ENCODE results near the gene C21orf58.

Gene C21orf58

DNA sequence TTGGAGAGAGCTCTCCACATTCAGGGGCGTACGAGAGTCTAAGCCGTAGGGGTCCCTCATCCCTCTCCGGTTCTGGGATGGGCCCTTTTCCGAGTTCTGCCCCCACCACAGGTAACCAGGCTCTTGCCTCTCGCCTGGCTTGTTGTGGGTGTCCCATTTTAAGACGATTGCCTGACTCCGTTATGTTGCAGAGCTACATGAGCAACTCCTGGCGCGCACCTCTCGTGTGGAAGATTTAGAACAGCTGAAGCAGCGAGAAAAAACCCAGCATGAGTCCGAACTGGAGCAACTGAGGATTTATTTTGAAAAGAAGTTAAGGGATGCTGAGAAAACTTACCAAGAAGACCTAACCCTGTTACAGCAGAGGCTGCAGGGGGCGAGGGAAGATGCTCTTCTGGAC is 29.2 kb upstream of the C21orf58 start:
- Histone ChIP-seq H3K9me3 (ENCODE audit: control insufficient read depth, insufficient read depth, low read length) (no peaks in the 10 kb centered on the region), H3K4me3 (ENCODE audit: low read length) (no peak overlapping the region), H3K36me3 (ENCODE audit: control insufficient read depth, insufficient read depth, low read length) (peaks cover 54% of the 10 kb centered on the region), H3K4me1 (ENCODE audit: control insufficient read depth, insufficient read depth, low read length) (no peaks in the 10 kb centered on the region; the same call in 1 of the 2 replicates), H3K27me3 (ENCODE audit: control insufficient read depth, insufficient read depth, low read length) (no peaks in the 10 kb centered on the region), H3K27ac (ENCODE audit: low read length) (no peak overlapping the region)
- no peak for DNase-seq (ENCODE audit: low read depth, low spot score)
- no CpG with 5 or more reads among the region's 14 CpGs for WGBS (ENCODE audit: insufficient coverage, insufficient read length)

DNA sequence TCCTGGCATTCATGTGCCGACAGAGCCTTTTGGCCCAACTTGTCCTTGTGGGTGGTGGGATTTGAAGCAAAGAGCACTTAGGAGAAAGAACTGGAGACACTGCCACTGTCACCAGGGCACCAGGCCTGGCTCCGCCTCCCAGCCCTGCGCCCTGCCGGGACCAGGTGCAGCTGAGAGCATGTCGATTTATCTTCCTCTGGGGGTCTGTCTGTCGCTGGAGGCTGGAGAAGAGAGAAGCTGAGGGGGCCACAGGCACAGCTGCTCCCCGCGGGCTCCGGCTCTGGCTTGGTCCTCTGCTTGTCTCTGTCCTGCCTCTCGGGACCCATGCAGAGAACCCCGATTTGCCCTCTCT is 28.5 kb upstream of the C21orf58 start:
- H3K4me1 ChIP-seq (ENCODE audit: control insufficient read depth, insufficient read depth, low read length) = no peaks in the 10 kb centered on the region; the same call in 1 of the 2 replicates
- no CpG with 5 or more reads among the region's 11 CpGs for WGBS (ENCODE audit: insufficient coverage, insufficient read length)
- no peak overlapping the region for H3K4me3 ChIP-seq (ENCODE audit: low read length)
- H3K9me3 ChIP-seq (ENCODE audit: control insufficient read depth, insufficient read depth, low read length) = no peaks in the 10 kb centered on the region
- no peak overlapping the region for H3K27ac ChIP-seq (ENCODE audit: low read length)
- DNase-seq (ENCODE audit: low read depth, low spot score) = no peak
- H3K36me3 ChIP-seq (ENCODE audit: control insufficient read depth, insufficient read depth, low read length) = peaks cover 56% of the 10 kb centered on the region
- H3K27me3 ChIP-seq (ENCODE audit: control insufficient read depth, insufficient read depth, low read length) = no peaks in the 10 kb centered on the region

DNA sequence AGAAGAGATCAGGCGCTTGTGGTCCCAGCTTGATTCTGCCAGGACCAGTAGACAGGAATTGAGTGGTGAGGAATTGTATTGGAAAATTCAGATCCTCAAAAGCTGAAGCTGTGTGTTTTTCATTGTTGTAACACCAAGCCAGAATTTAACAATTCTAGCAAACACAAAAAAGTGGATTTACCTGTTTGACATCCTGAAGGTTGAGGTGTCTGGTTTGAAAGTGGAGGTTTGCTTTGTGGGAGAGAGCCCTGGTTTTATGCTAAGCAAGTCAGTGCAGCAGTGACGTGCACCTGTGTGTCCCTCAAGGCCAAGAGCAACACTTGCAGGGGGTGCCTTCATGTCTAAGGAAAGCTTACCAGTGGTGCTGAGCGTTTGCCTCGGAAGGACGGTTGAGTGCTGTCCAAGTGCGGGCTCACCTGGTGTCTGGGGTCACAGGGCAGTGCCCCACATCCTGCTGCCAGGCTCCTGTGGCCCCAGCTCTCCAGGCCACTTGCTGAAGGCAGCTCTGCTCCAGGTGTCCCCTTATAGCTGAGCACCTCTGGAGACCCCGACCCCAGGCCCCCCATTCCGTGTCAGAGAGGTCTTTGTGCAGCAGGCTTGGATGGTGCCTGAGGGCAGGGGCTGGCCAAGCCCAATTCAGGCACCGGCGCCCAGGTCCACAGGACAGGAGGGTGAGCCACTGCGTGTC is 27.9 kb upstream of the C21orf58 start:
- Histone ChIP-seq H3K4me3 (ENCODE audit: low read length) (no peak overlapping the region), H3K9me3 (ENCODE audit: control insufficient read depth, insufficient read depth, low read length) (no peaks in the 10 kb centered on the region), H3K27me3 (ENCODE audit: control insufficient read depth, insufficient read depth, low read length) (no peaks in the 10 kb centered on the region), H3K27ac (ENCODE audit: low read length) (no peak overlapping the region), H3K36me3 (ENCODE audit: control insufficient read depth, insufficient read depth, low read length) (peaks cover 56% of the 10 kb centered on the region), H3K4me1 (ENCODE audit: control insufficient read depth, insufficient read depth, low read length) (no peaks in the 10 kb centered on the region; the same call in 1 of the 2 replicates)
- no CpG with 5 or more reads among the region's 11 CpGs for WGBS (ENCODE audit: insufficient coverage, insufficient read length)
- no peak for DNase-seq (ENCODE audit: low read depth, low spot score)

DNA sequence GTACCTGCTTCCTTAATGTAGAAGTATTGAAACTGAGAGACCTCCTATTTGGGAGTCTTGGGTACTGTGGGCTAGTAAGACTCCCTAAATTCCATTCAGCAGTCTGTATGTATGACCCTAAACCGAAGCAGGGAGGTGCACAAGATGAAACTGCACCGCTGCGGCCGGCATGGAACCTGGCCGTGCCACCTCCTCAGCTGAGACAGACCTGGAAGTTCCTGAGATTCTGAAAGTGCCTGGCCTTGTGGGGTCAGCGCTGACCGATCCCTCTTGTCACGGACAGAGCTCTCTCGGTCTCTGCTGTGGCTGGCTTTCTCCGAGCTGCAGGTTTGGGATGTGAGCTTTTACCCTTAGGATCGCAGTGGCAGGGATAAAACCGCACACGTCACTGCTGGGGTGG is 27.3 kb upstream of the C21orf58 start:
- Histone ChIP-seq H3K4me3 (ENCODE audit: low read length) (no peak overlapping the region), H3K36me3 (ENCODE audit: control insufficient read depth, insufficient read depth, low read length) (peaks cover 56% of the 10 kb centered on the region), H3K4me1 (ENCODE audit: control insufficient read depth, insufficient read depth, low read length) (no peaks in the 10 kb centered on the region; the same call in 1 of the 2 replicates), H3K27ac (ENCODE audit: low read length) (no peak overlapping the region), H3K27me3 (ENCODE audit: control insufficient read depth, insufficient read depth, low read length) (no peaks in the 10 kb centered on the region), H3K9me3 (ENCODE audit: control insufficient read depth, insufficient read depth, low read length) (no peaks in the 10 kb centered on the region)
- WGBS (ENCODE audit: insufficient coverage, insufficient read length) = no CpG with 5 or more reads among the region's 13 CpGs
- no peak for DNase-seq (ENCODE audit: low read depth, low spot score)

DNA sequence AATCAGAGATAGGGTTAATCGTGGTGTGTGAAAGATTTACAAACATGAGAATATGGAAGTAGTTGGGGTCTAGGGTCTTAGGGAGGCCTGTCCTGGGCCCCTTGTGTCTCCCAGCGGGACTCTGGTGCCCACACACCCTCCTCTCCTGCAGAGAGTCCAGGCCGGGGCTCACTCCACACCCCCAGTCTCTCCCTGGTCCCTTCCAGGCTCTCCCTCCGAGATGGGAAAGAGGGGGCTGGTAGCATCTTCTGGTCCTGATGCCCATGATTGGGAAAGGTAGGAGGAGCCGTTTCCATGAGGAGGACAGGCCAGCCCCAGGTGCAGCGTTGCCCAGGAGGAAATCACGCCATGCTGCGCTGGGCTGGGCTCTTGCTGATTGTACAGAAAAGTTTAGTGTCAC is 26.9 kb upstream of the C21orf58 start:
- Histone ChIP-seq H3K9me3 (ENCODE audit: control insufficient read depth, insufficient read depth, low read length) (no peaks in the 10 kb centered on the region), H3K27me3 (ENCODE audit: control insufficient read depth, insufficient read depth, low read length) (no peaks in the 10 kb centered on the region), H3K4me3 (ENCODE audit: low read length) (no peak overlapping the region), H3K4me1 (ENCODE audit: control insufficient read depth, insufficient read depth, low read length) (no peaks in the 10 kb centered on the region), H3K36me3 (ENCODE audit: control insufficient read depth, insufficient read depth, low read length) (peaks cover 57% of the 10 kb centered on the region), H3K27ac (ENCODE audit: low read length) (no peak overlapping the region)
- 100% methylated on average over 1 of the region's 8 CpGs for WGBS (ENCODE audit: insufficient coverage, insufficient read length)
- DNase-seq (ENCODE audit: low read depth, low spot score) = no peak

DNA sequence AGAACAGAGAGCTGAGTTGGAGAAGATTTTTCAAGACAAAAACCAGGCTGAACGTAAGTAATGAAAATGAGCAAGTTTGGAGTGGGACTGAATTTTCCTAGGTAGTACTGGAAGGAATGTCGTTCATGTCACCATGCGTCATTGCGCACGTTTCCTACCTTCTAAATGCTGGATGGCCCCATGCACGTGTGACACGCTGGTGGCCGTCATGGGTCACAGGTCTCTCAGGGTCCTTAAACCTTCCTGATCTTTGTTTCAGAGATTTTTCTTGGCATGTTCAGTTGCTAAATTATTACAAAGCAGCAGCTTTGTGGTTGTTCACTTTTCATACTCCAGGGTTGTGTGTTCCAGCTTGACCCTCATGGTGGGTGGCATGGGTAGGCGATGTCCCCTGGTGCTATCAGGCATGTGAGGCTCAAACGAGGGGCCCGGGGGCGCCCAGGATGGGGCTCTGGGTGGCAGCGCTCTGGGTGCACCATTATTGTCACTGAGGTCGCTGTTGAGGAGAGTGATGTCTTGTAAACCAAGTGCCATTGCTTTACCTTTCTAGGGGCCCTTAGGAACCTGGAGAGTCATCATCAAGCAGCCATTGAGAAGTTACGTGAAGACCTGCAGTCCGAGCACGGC is 25.6 kb upstream of the C21orf58 start:
- Histone ChIP-seq H3K4me3 (ENCODE audit: low read length) (no peak overlapping the region), H3K9me3 (ENCODE audit: control insufficient read depth, insufficient read depth, low read length) (no peaks in the 10 kb centered on the region), H3K4me1 (ENCODE audit: control insufficient read depth, insufficient read depth, low read length) (no peaks in the 10 kb centered on the region), H3K36me3 (ENCODE audit: control insufficient read depth, insufficient read depth, low read length) (peaks cover 49% of the 10 kb centered on the region), H3K27ac (ENCODE audit: low read length) (no peak overlapping the region), H3K27me3 (ENCODE audit: control insufficient read depth, insufficient read depth, low read length) (no peaks in the 10 kb centered on the region)
- no peak for DNase-seq (ENCODE audit: low read depth, low spot score)
- WGBS (ENCODE audit: insufficient coverage, insufficient read length) = no CpG with 5 or more reads among the region's 17 CpGs

DNA sequence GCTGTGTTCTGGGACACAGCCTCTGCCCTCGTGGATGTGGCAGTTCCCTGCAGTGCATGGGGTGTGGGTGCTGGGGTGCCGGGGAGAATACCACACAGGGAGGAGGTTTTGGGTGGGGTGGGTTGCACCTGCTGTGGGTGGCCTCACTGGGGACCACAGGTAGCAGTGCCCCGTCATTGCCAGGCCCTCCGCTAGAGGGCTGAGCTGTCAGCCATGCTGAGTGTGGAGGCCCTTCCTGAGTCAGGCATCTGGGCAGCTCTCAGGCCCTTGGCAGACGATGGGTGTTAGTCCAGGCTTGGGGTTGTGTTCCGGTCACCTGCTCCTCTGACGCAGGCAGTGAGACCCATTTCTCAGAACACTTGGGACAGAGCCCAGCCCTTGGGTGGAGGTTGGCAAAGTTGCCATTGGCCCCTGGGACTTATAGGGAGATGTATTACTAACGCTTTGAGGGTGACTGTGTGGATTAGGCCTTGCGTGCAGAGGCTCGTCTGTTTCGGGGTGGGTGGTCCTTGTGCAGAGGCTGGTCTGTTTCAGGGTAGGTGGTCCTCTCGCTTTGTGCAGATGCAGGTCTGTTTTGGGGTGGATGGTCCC is 24.2 kb upstream of the C21orf58 start:
- no peaks in the 10 kb centered on the region for H3K27me3 ChIP-seq (ENCODE audit: control insufficient read depth, insufficient read depth, low read length)
- no peak overlapping the region for H3K27ac ChIP-seq (ENCODE audit: low read length)
- no peak overlapping the region for H3K4me3 ChIP-seq (ENCODE audit: low read length)
- H3K9me3 ChIP-seq (ENCODE audit: control insufficient read depth, insufficient read depth, low read length) = no peaks in the 10 kb centered on the region
- H3K36me3 ChIP-seq (ENCODE audit: control insufficient read depth, insufficient read depth, low read length) = peaks cover 37% of the 10 kb centered on the region
- no CpG with 5 or more reads among the region's 12 CpGs for WGBS (ENCODE audit: insufficient coverage, insufficient read length)
- no peaks in the 10 kb centered on the region for H3K4me1 ChIP-seq (ENCODE audit: control insufficient read depth, insufficient read depth, low read length)
- no peak for DNase-seq (ENCODE audit: low read depth, low spot score)

DNA sequence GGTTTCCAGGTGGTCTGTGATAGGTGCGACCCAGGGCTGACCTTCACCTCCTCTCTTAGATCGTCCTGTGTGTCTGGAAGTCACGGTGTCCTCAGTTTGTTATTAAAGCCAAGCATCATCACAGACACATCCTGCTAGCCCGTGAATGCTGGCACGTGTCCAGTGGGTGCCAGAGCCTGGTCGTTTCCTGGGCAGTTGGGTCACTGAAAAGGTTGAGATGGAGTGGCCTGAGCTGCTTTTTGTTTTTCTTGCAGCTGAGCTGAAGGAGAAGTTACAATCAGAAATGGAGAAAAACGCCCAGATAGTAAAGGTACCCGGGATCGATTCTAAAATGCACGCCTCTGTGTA is 23.5 kb upstream of the C21orf58 start:
- H3K9me3 ChIP-seq (ENCODE audit: control insufficient read depth, insufficient read depth, low read length) = no peaks in the 10 kb centered on the region
- DNase-seq (ENCODE audit: low read depth, low spot score) = no peak
- H3K36me3 ChIP-seq (ENCODE audit: control insufficient read depth, insufficient read depth, low read length) = peaks cover 36% of the 10 kb centered on the region
- H3K27me3 ChIP-seq (ENCODE audit: control insufficient read depth, insufficient read depth, low read length) = no peaks in the 10 kb centered on the region
- WGBS (ENCODE audit: insufficient coverage, insufficient read length) = no CpG with 5 or more reads among the region's 10 CpGs
- no peak overlapping the region for H3K4me3 ChIP-seq (ENCODE audit: low read length)
- no peaks in the 10 kb centered on the region for H3K4me1 ChIP-seq (ENCODE audit: control insufficient read depth, insufficient read depth, low read length)
- no peak overlapping the region for H3K27ac ChIP-seq (ENCODE audit: low read length)

DNA sequence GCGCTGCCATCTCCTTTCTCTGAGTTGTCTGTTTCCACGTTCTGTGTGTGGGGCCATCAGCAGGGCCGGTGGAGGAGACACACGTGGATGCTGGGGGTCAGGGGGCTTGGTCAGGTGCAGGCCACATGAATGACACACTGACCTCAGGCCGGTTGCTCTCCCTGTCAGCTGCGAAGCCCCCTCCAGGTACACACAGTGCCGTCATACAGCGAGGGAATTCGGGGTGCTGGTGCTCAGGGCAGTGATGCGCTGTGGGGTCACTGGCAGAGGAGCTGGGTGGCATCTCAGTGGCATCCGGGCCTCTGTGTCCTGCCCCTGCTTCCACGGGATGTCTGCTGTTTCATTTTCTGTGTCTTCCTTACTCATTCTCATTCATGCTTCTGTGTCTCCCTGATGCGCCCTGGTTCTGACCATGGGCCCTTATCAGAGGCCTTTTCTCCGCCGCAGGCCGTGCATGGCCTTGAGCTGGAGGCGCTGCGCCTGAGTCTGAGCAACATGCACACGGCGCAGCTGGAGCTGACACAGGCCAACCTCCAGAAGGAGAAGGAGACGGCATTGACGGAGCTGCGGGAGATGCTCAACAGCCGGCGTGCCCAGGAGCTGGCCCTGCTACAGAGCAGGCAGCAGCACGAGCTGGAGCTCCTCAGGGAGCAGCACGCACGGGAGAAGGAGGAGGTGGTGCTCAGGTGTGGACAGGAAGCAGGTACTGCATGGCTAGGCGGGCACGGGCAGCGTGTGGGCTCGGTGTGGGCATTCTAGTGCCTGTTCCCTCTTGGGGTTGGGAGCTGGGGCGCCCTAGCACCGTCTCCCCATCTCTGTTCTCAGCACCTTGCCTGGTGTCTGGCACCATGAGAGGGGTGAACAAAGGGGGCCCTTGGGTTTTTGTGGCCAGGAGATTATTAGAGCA is 22.9 kb upstream of the C21orf58 start:
- DNase-seq (ENCODE audit: low read depth, low spot score) = no peak
- no CpG with 5 or more reads among the region's 34 CpGs for WGBS (ENCODE audit: insufficient coverage, insufficient read length)
- peaks cover 33% of the 10 kb centered on the region for H3K36me3 ChIP-seq (ENCODE audit: control insufficient read depth, insufficient read depth, low read length)
- no peaks in the 10 kb centered on the region for H3K9me3 ChIP-seq (ENCODE audit: control insufficient read depth, insufficient read depth, low read length)
- no peaks in the 10 kb centered on the region for H3K27me3 ChIP-seq (ENCODE audit: control insufficient read depth, insufficient read depth, low read length)
- no peak overlapping the region for H3K27ac ChIP-seq (ENCODE audit: low read length)
- no peak overlapping the region for H3K4me3 ChIP-seq (ENCODE audit: low read length)
- H3K4me1 ChIP-seq (ENCODE audit: control insufficient read depth, insufficient read depth, low read length) = no peaks in the 10 kb centered on the region

DNA sequence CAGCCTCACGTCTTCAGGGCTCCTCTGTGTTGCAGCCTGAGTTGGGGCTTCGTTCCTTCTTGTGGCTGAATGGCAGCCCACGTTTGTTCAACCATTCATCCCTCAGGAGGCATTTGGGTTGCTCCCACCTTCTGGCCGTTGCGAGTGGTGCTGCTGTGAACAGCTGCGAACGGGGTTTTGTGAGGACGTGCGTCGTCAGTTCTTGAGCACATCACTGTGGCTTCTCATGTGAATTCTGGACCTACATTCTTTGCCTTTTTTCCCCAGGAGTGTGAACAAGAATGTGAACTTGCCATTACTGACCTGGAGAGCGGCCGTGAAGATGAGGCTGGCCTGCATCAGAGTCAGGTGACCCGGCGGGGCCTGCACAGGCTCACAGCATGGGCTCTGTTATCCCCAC is 22.2 kb upstream of the C21orf58 start:
- WGBS (ENCODE audit: insufficient coverage, insufficient read length) = no CpG with 5 or more reads among the region's 14 CpGs
- no peaks in the 10 kb centered on the region for H3K4me1 ChIP-seq (ENCODE audit: control insufficient read depth, insufficient read depth, low read length)
- peaks cover 28% of the 10 kb centered on the region for H3K36me3 ChIP-seq (ENCODE audit: control insufficient read depth, insufficient read depth, low read length)
- H3K27me3 ChIP-seq (ENCODE audit: control insufficient read depth, insufficient read depth, low read length) = no peaks in the 10 kb centered on the region
- H3K4me3 ChIP-seq (ENCODE audit: low read length) = no peak overlapping the region
- no peaks in the 10 kb centered on the region for H3K9me3 ChIP-seq (ENCODE audit: control insufficient read depth, insufficient read depth, low read length)
- no peak for DNase-seq (ENCODE audit: low read depth, low spot score)
- no peak overlapping the region for H3K27ac ChIP-seq (ENCODE audit: low read length)

All from iPS DF 6.9 (cell line).